ENCODE measurements around the gene ZNF79. TPM values are rescaled to one million over a fixed set of nuclear protein-coding genes. Genes with fewer than 3 reads are reported as not detected.

The ZNF79 gene
- total and polyA plus RNA-seq, 9 of the 15 experiments (the other 6 are each of a cell fraction or from before 2014, with no cell fraction given): 0.62 to 7.0 (median 4.1) TPM

GRCh38 chr9:127396808-127397645, 27.2 kb upstream of the ZNF79 start, which contains the start of gene SLC2A8 (continued):
- 0 out of 2 replicates have a peak, but pooled peaks have one; percentile 27 for TF ChIP-seq STAG1 (CRISPR knock-in tag; IDR thresholded peaks at IDR 0.05; ENCODE audit: borderline replicate concordance)
- TF ChIP-seq CTCFL (IDR thresholded peaks at IDR 0.05; ENCODE audit: borderline replicate concordance, insufficient read depth, low read depth, low read length, poor library complexity, severe bottlenecking): no peak
- no peak for TF ChIP-seq ARID2 (IDR thresholded peaks at IDR 0.05)
- no peak for TF ChIP-seq KLF16 (IDR thresholded peaks at IDR 0.05)
- TF ChIP-seq JUN (IDR thresholded peaks at IDR 0.05; ENCODE audit: borderline replicate concordance, low read depth, low read length): no peak
- 0 out of 2 replicates have a peak, but pooled peaks have one; percentile 68 for TF ChIP-seq JUN (CRISPR knock-in tag; IDR thresholded peaks at IDR 0.05; ENCODE audit: borderline replicate concordance)
- no peak for TF ChIP-seq PBX2 (CRISPR knock-in tag; IDR thresholded peaks at IDR 0.05; ENCODE audit: low read depth)
- peak; percentile 64 for TF ChIP-seq PBX2 (tag; conservative IDR thresholded peaks at IDR 0.05; ENCODE audit: low read depth)
- 0 out of 2 replicates have a peak, but pooled peaks have one; percentile 21 for TF ChIP-seq KLF1 (tag; IDR thresholded peaks at IDR 0.05)
- peak; percentile 75 for TF ChIP-seq RBFOX2 (IDR thresholded peaks at IDR 0.05; ENCODE audit: low read depth, low read length)
- TF ChIP-seq BRD9 (IDR thresholded peaks at IDR 0.05; ENCODE audit: low read depth, partially characterized antibody): no peak
- TF ChIP-seq SMAD3 (CRISPR knock-in tag; conservative IDR thresholded peaks at IDR 0.05): no peak
- 0 out of 2 replicates have a peak, but pooled peaks have one; percentile 16 for TF ChIP-seq DMBX1 (CRISPR knock-in tag; IDR thresholded peaks at IDR 0.05; ENCODE audit: borderline replicate concordance)
- no peak for TF ChIP-seq ZNF277 (CRISPR knock-in tag; IDR thresholded peaks at IDR 0.05; ENCODE audit: borderline replicate concordance)
- TF ChIP-seq ZBTB5 (IDR thresholded peaks at IDR 0.05): peak; percentile 87
- TF ChIP-seq MNT (conservative IDR thresholded peaks at IDR 0.05): 0 out of 4 replicates have a peak, but pooled peaks of 1 of the 2 experiments have one; percentile 11
